ENCODE measurements around the gene NR6A1.

NR6A1 gene

GRCh38 chr9:124496075-124496449, 275.0 kb downstream of the NR6A1 start:
- Histone ChIP-seq H3K36me3 (ENCODE audit: control insufficient read depth in 1 of 2, insufficient read depth in 2 of 2, low read length in 2 of 2) (no peaks in the 10 kb centered on the region), H3K4me3 (ENCODE audit: low read depth in 1 of 2, low read length in 2 of 2) (no peak overlapping the region), H3K9ac (ENCODE audit: low read depth in 1 of 2, low read length in 2 of 2) (no peak overlapping the region), H3K9me3 (ENCODE audit: control insufficient read depth in 1 of 2, low read length in 2 of 2) (no peaks in the 10 kb centered on the region), H3K27me3 (ENCODE audit: control insufficient read depth in 1 of 2, insufficient read depth in 2 of 2, low read length in 2 of 2) (peaks cover 0 to 18% of the 10 kb centered on the region in 2 donors), H3K27ac (ENCODE audit: low read depth, low read length) (no peak overlapping the region), H3K4me1 (ENCODE audit: control insufficient read depth in 1 of 2, insufficient read depth in 2 of 2, low read length in 2 of 2) (no peaks in the 10 kb centered on the region)

GRCh38 chr9:124495126-124496074, 275.7 kb downstream of the NR6A1 start:
- Histone ChIP-seq H3K4me1 (ENCODE audit: control insufficient read depth in 1 of 2, insufficient read depth in 2 of 2, low read length in 2 of 2) (no peaks in the 10 kb centered on the region), H3K4me3 (ENCODE audit: low read depth in 1 of 2, low read length in 2 of 2) (no peak overlapping the region), H3K36me3 (ENCODE audit: control insufficient read depth in 1 of 2, insufficient read depth in 2 of 2, low read length in 2 of 2) (no peaks in the 10 kb centered on the region), H3K27me3 (ENCODE audit: control insufficient read depth in 1 of 2, insufficient read depth in 2 of 2, low read length in 2 of 2) (peaks cover 0 to 11% of the 10 kb centered on the region in 2 donors), H3K27ac (ENCODE audit: low read depth, low read length) (no peak overlapping the region), H3K9me3 (ENCODE audit: control insufficient read depth in 1 of 2, low read length in 2 of 2) (no peaks in the 10 kb centered on the region), H3K9ac (ENCODE audit: low read depth in 1 of 2, low read length in 2 of 2) (no peak overlapping the region)

- H3K9me3 ChIP-seq (ENCODE audit: control insufficient read depth in 1 of 2, low read length in 2 of 2), result no peaks in the 10 kb centered on the region
- H3K27me3 ChIP-seq (ENCODE audit: control insufficient read depth in 1 of 2, insufficient read depth in 2 of 2, low read length in 2 of 2), result peaks cover 4 to 10% of the 10 kb centered on the region in 2 donors
- H3K27ac ChIP-seq (ENCODE audit: low read depth, low read length), result no peak overlapping the region
- H3K36me3 ChIP-seq (ENCODE audit: control insufficient read depth in 1 of 2, insufficient read depth in 2 of 2, low read length in 2 of 2), result no peaks in the 10 kb centered on the region
- H3K4me3 ChIP-seq (ENCODE audit: low read depth in 1 of 2, low read length in 2 of 2), result no peak overlapping the region
- no peak overlapping the region for H3K9ac ChIP-seq (ENCODE audit: low read depth in 1 of 2, low read length in 2 of 2)
- H3K4me1 ChIP-seq (ENCODE audit: control insufficient read depth in 1 of 2, insufficient read depth in 2 of 2, low read length in 2 of 2), result no peaks in the 10 kb centered on the region
Measured at GRCh38 chr9:124493794-124494479, 277.2 kb downstream of the NR6A1 start.

- no peak overlapping the region for H3K27ac ChIP-seq (ENCODE audit: low read depth, low read length)
- H3K27me3 ChIP-seq (ENCODE audit: control insufficient read depth in 1 of 2, insufficient read depth in 2 of 2, low read length in 2 of 2), result peaks cover 4 to 15% of the 10 kb centered on the region in 2 donors
- no peak overlapping the region for H3K9ac ChIP-seq (ENCODE audit: low read depth in 1 of 2, low read length in 2 of 2)
- no peaks in the 10 kb centered on the region for H3K9me3 ChIP-seq (ENCODE audit: control insufficient read depth in 1 of 2, low read length in 2 of 2)
- H3K4me3 ChIP-seq (ENCODE audit: low read depth in 1 of 2, low read length in 2 of 2), result no peak overlapping the region
- H3K36me3 ChIP-seq (ENCODE audit: control insufficient read depth in 1 of 2, insufficient read depth in 2 of 2, low read length in 2 of 2), result no peaks in the 10 kb centered on the region
- no peaks in the 10 kb centered on the region for H3K4me1 ChIP-seq (ENCODE audit: control insufficient read depth in 1 of 2, insufficient read depth in 2 of 2, low read length in 2 of 2)
Measured at GRCh38 chr9:124493218-124493617, 277.9 kb downstream of the NR6A1 start.

- Histone ChIP-seq H3K9ac (ENCODE audit: low read depth in 1 of 2, low read length in 2 of 2) (no peak overlapping the region), H3K27me3 (ENCODE audit: control insufficient read depth in 1 of 2, insufficient read depth in 2 of 2, low read length in 2 of 2) (peaks cover 4 to 15% of the 10 kb centered on the region in 2 donors), H3K27ac (ENCODE audit: low read depth, low read length) (no peak overlapping the region), H3K36me3 (ENCODE audit: control insufficient read depth in 1 of 2, insufficient read depth in 2 of 2, low read length in 2 of 2) (no peaks in the 10 kb centered on the region), H3K4me1 (ENCODE audit: control insufficient read depth in 1 of 2, insufficient read depth in 2 of 2, low read length in 2 of 2) (no peaks in the 10 kb centered on the region), H3K4me3 (ENCODE audit: low read depth in 1 of 2, low read length in 2 of 2) (no peak overlapping the region), H3K9me3 (ENCODE audit: control insufficient read depth in 1 of 2, low read length in 2 of 2) (no peaks in the 10 kb centered on the region)
Measured at GRCh38 chr9:124492818-124493217, 278.3 kb downstream of the NR6A1 start.

- Histone ChIP-seq H3K4me3 (ENCODE audit: low read depth in 1 of 2, low read length in 2 of 2) (no peak overlapping the region), H3K27me3 (ENCODE audit: control insufficient read depth in 1 of 2, insufficient read depth in 2 of 2, low read length in 2 of 2) (peaks cover 5 to 27% of the 10 kb centered on the region in 2 donors), H3K9ac (ENCODE audit: low read depth in 1 of 2, low read length in 2 of 2) (no peak overlapping the region), H3K36me3 (ENCODE audit: control insufficient read depth in 1 of 2, insufficient read depth in 2 of 2, low read length in 2 of 2) (no peaks in the 10 kb centered on the region), H3K9me3 (ENCODE audit: control insufficient read depth in 1 of 2, low read length in 2 of 2) (no peaks in the 10 kb centered on the region), H3K4me1 (ENCODE audit: control insufficient read depth in 1 of 2, insufficient read depth in 2 of 2, low read length in 2 of 2) (no peaks in the 10 kb centered on the region), H3K27ac (ENCODE audit: low read depth, low read length) (no peak overlapping the region)
Measured at GRCh38 chr9:124491049-124491975, 279.8 kb downstream of the NR6A1 start.

DNA sequence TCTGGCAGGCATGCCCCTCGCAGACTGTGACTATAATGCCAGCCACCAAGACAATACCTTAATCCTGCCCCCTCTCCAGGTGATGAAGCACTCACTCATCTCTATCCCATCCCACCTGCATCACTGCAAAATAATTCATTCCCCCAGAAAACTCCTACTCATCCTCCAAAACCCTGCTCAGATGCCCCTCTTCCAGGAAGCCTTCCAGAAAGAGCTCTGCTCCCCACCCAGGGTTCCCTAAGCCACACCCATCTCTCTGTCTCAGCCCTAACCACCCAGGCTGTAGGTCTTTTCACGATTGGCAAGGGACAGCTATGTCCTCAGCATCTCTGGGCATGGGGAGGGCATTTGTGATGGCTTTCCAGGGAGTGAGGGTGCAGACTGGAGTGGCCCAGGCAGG, 281.1 kb downstream of the NR6A1 start:
- H3K4me1 ChIP-seq (ENCODE audit: control insufficient read depth in 1 of 2, insufficient read depth in 2 of 2, low read length in 2 of 2), result no peaks in the 10 kb centered on the region
- H3K36me3 ChIP-seq (ENCODE audit: control insufficient read depth in 1 of 2, insufficient read depth in 2 of 2, low read length in 2 of 2), result no peaks in the 10 kb centered on the region
- no peaks in the 10 kb centered on the region for H3K9me3 ChIP-seq (ENCODE audit: control insufficient read depth in 1 of 2, low read length in 2 of 2)
- peaks cover 8 to 25% of the 10 kb centered on the region in 2 donors for H3K27me3 ChIP-seq (ENCODE audit: control insufficient read depth in 1 of 2, insufficient read depth in 2 of 2, low read length in 2 of 2)
- no peak overlapping the region for H3K4me3 ChIP-seq (ENCODE audit: low read depth in 1 of 2, low read length in 2 of 2)
- H3K9ac ChIP-seq (ENCODE audit: low read depth in 1 of 2, low read length in 2 of 2), result no peak overlapping the region
- H3K27ac ChIP-seq (ENCODE audit: low read depth, low read length), result no peak overlapping the region

DNA sequence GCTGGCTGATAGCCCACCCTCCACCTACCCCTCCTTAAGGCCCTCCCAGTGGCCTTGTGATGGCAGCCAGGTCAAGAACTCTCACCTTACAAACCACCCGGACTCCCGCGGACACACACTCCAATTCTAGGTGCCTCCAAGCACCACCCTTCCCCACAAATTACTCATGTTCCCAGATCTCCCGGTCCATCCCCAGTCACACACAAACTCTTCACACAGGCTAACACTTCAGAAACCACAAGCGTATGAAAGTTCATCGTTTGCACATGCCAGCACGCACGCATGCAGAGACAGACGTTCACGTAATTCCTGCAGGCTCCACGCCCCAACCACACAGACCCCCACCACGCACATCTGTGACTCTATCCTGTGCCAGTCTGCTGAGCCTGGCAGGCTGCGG, 281.9 kb downstream of the NR6A1 start:
- H3K36me3 ChIP-seq (ENCODE audit: control insufficient read depth in 1 of 2, insufficient read depth in 2 of 2, low read length in 2 of 2), result no peaks in the 10 kb centered on the region
- no peak overlapping the region for H3K4me3 ChIP-seq (ENCODE audit: low read depth in 1 of 2, low read length in 2 of 2)
- peaks cover 8 to 25% of the 10 kb centered on the region in 2 donors for H3K27me3 ChIP-seq (ENCODE audit: control insufficient read depth in 1 of 2, insufficient read depth in 2 of 2, low read length in 2 of 2)
- H3K27ac ChIP-seq (ENCODE audit: low read depth, low read length), result no peak overlapping the region
- H3K9ac ChIP-seq (ENCODE audit: low read depth in 1 of 2, low read length in 2 of 2), result no peak overlapping the region
- no peaks in the 10 kb centered on the region for H3K9me3 ChIP-seq (ENCODE audit: control insufficient read depth in 1 of 2, low read length in 2 of 2)
- H3K4me1 ChIP-seq (ENCODE audit: control insufficient read depth in 1 of 2, insufficient read depth in 2 of 2, low read length in 2 of 2), result no peaks in the 10 kb centered on the region

- Histone ChIP-seq H3K4me3 (ENCODE audit: low read depth in 1 of 2, low read length in 2 of 2) (no peak overlapping the region), H3K36me3 (ENCODE audit: control insufficient read depth in 1 of 2, insufficient read depth in 2 of 2, low read length in 2 of 2) (no peaks in the 10 kb centered on the region), H3K4me1 (ENCODE audit: control insufficient read depth in 1 of 2, insufficient read depth in 2 of 2, low read length in 2 of 2) (no peaks in the 10 kb centered on the region), H3K27me3 (ENCODE audit: control insufficient read depth in 1 of 2, insufficient read depth in 2 of 2, low read length in 2 of 2) (peaks cover 8 to 25% of the 10 kb centered on the region in 2 donors), H3K9me3 (ENCODE audit: control insufficient read depth in 1 of 2, low read length in 2 of 2) (no peaks in the 10 kb centered on the region), H3K27ac (ENCODE audit: low read depth, low read length) (no peak overlapping the region), H3K9ac (ENCODE audit: low read depth in 1 of 2, low read length in 2 of 2) (no peak overlapping the region)
Measured at GRCh38 chr9:124488641-124489210, 282.4 kb downstream of the NR6A1 start.

Data from duodenal mucosa (tissue), 2 donors.